Mucosa of rectum (tissue), 2 donors: Measurements from ENCODE around the gene MOGAT1.

Experiments used
- H3K27ac ChIP-seq, 2 donors: one replicate each; pipeline ENCODE4 v1.7.0; 2013; ENCODE audit warnings: inconsistent platforms in 2 of 2, low read depth in 2 of 2, low read length in 2 of 2
- H3K27me3 ChIP-seq, 2 donors: one replicate each; pipeline ENCODE4 v1.7.0; 2013; ENCODE audit warnings: low read length in 2 of 2; ENCODE audit not compliant: control insufficient read depth in 2 of 2, insufficient read depth in 2 of 2
- H3K36me3 ChIP-seq, 2 donors: one replicate each; pipeline ENCODE4 v1.7.0; 2013; ENCODE audit warnings: low read length in 2 of 2; ENCODE audit not compliant: control insufficient read depth in 2 of 2, insufficient read depth in 2 of 2
- H3K4me1 ChIP-seq, 2 donors: one replicate each; pipeline ENCODE4 v1.7.0; 2013; ENCODE audit warnings: low read length in 2 of 2, mild to moderate bottlenecking in 1 of 2; ENCODE audit not compliant: control insufficient read depth in 2 of 2, insufficient read depth in 2 of 2
- H3K4me3 ChIP-seq, 2 donors: one replicate each; pipeline ENCODE4 v1.7.0; 2013; ENCODE audit warnings: low read length in 2 of 2
- H3K9ac ChIP-seq, 2 donors: one replicate each; pipeline ENCODE4 v1.7.0; 2013; ENCODE audit warnings: low read length in 2 of 2, low read depth in 1 of 2, mild to moderate bottlenecking in 1 of 2
- H3K9me3 ChIP-seq, 2 donors: one replicate each; pipeline ENCODE4 v1.7.0; 2013; ENCODE audit warnings: low read length in 2 of 2; ENCODE audit not compliant: control insufficient read depth in 2 of 2
- donor health status: healthy.
- donor health status: Normal muscosa, but diverticular disease.

Gene MOGAT1

GRCh38 chr2:222671259-222672067 lies at the start of gene MOGAT1:
MOGAT1 (plus strand) TSS chr2:222671658; CDS start chr2:222671786, 128 bp downstream.
- Histone ChIP-seq H3K9me3 (no peaks in the 10 kb centered on the region), H3K36me3 (no peaks in the 10 kb centered on the region), H3K27ac (no peak within 1 kb of the TSS), H3K27me3 (peaks cover 0 to 5% of the 10 kb centered on the region in 2 donors), H3K9ac (peak within 1 kb of the TSS in 1 of 2 donors; percentile 47), H3K4me1 (peaks cover 5 to 9% of the 10 kb centered on the region in 2 donors), H3K4me3 (peak within 1 kb of the TSS; percentile 56 to 61)

GRCh38 chr2:222621893-222622292 lies 49.6 kb upstream of the MOGAT1 start:
- Histone ChIP-seq H3K4me1 (no peaks in the 10 kb centered on the region), H3K27ac (no peak overlapping the region), H3K9ac (no peak overlapping the region), H3K9me3 (no peaks in the 10 kb centered on the region), H3K36me3 (peaks cover 49 to 59% of the 10 kb centered on the region in 2 donors), H3K27me3 (no peaks in the 10 kb centered on the region), H3K4me3 (no peak overlapping the region)

GRCh38 chr2:222622910-222623309 lies 48.5 kb upstream of the MOGAT1 start:
- Histone ChIP-seq H3K27me3 (no peaks in the 10 kb centered on the region), H3K4me3 (no peak overlapping the region), H3K9me3 (no peaks in the 10 kb centered on the region), H3K36me3 (peaks cover 54 to 62% of the 10 kb centered on the region in 2 donors), H3K27ac (no peak overlapping the region), H3K4me1 (no peaks in the 10 kb centered on the region), H3K9ac (no peak overlapping the region)

GRCh38 chr2:222623756-222624309 lies 47.6 kb upstream of the MOGAT1 start:
- Histone ChIP-seq H3K4me3 (no peak overlapping the region), H3K9me3 (no peaks in the 10 kb centered on the region), H3K27me3 (no peaks in the 10 kb centered on the region), H3K27ac (no peak overlapping the region), H3K4me1 (no peaks in the 10 kb centered on the region), H3K9ac (no peak overlapping the region), H3K36me3 (peaks cover 59 to 64% of the 10 kb centered on the region in 2 donors)

GRCh38 chr2:222627764-222628163 lies 43.7 kb upstream of the MOGAT1 start:
- H3K9ac ChIP-seq = no peak overlapping the region
- H3K4me1 ChIP-seq = no peaks in the 10 kb centered on the region
- H3K4me3 ChIP-seq = no peak overlapping the region
- H3K27me3 ChIP-seq = no peaks in the 10 kb centered on the region
- peaks cover 58 to 65% of the 10 kb centered on the region in 2 donors for H3K36me3 ChIP-seq
- H3K9me3 ChIP-seq = no peaks in the 10 kb centered on the region
- no peak overlapping the region for H3K27ac ChIP-seq

- Histone ChIP-seq H3K4me3 (no peak overlapping the region), H3K27ac (no peak overlapping the region), H3K4me1 (peaks cover 0 to 11% of the 10 kb centered on the region in 2 donors), H3K9ac (no peak overlapping the region), H3K9me3 (no peaks in the 10 kb centered on the region), H3K36me3 (peaks cover 9 to 40% of the 10 kb centered on the region in 2 donors), H3K27me3 (no peaks in the 10 kb centered on the region)
Measured at GRCh38 chr2:222635295-222635694, 36.2 kb upstream of the MOGAT1 start.

GRCh38 chr2:222637067-222637466 lies 34.4 kb upstream of the MOGAT1 start:
- H3K36me3 ChIP-seq = peaks cover 13 to 36% of the 10 kb centered on the region in 2 donors
- H3K4me1 ChIP-seq = peaks cover 0 to 11% of the 10 kb centered on the region in 2 donors
- no peaks in the 10 kb centered on the region for H3K9me3 ChIP-seq
- H3K9ac ChIP-seq = peak overlapping the region in 1 of 2 donors; percentile 17
- H3K4me3 ChIP-seq = no peak overlapping the region
- H3K27me3 ChIP-seq = no peaks in the 10 kb centered on the region
- peak overlapping the region; percentile 44 to 63 for H3K27ac ChIP-seq

- Histone ChIP-seq H3K9ac (no peak overlapping the region), H3K4me3 (no peak overlapping the region), H3K27ac (no peak overlapping the region), H3K27me3 (no peaks in the 10 kb centered on the region), H3K36me3 (peaks cover 11 to 27% of the 10 kb centered on the region in 2 donors), H3K4me1 (peaks cover 0 to 20% of the 10 kb centered on the region in 2 donors), H3K9me3 (no peaks in the 10 kb centered on the region)
Measured at GRCh38 chr2:222641336-222641735, 30.1 kb upstream of the MOGAT1 start.

GRCh38 chr2:222643134-222643533 lies 28.3 kb upstream of the MOGAT1 start:
- peaks cover 0 to 10% of the 10 kb centered on the region in 2 donors for H3K4me1 ChIP-seq
- H3K9me3 ChIP-seq = no peaks in the 10 kb centered on the region
- H3K27ac ChIP-seq = no peak overlapping the region
- peaks cover 21 to 24% of the 10 kb centered on the region in 2 donors for H3K36me3 ChIP-seq
- no peak overlapping the region for H3K4me3 ChIP-seq
- no peaks in the 10 kb centered on the region for H3K27me3 ChIP-seq
- H3K9ac ChIP-seq = no peak overlapping the region

GRCh38 chr2:222646008-222646407 lies 25.4 kb upstream of the MOGAT1 start:
- Histone ChIP-seq H3K9me3 (no peaks in the 10 kb centered on the region), H3K27me3 (no peaks in the 10 kb centered on the region), H3K36me3 (peaks cover 16 to 19% of the 10 kb centered on the region in 2 donors), H3K9ac (no peak overlapping the region), H3K27ac (no peak overlapping the region), H3K4me1 (peaks cover 3 to 24% of the 10 kb centered on the region in 2 donors), H3K4me3 (no peak overlapping the region)
